K562 (cell line): ENCODE results near the gene NXN.

Experiments used
- POLR2AphosphoS5 ChIP-seq: IDR thresholded peaks from 2 replicates; pipeline ENCODE4 v1.6.1; 2011; ENCODE audit warnings: mild to moderate bottlenecking, low read depth, low read length, moderate library complexity; ENCODE audit not compliant: control insufficient read depth, insufficient read depth
- ZBED1 ChIP-seq: IDR thresholded peaks from 2 replicates; pipeline ENCODE4 v1.6.1; 2014

- TF ChIP-seq POLR2AphosphoS5, result no peak
- no peak for TF ChIP-seq ZBED1
Measured at GRCh38 chr17:917941-918740, 61.4 kb downstream of the NXN start.
